SK-N-SH treated with all-trans-retinoic acid at 6 μM for 48 hours (cell line): ENCODE measurements around the gene PLA2G1B.
A peak's percentile ranks its signal among the peaks of the same experiment; 100 is the strongest.

Experiments used
- ATAC-seq: fragments of 200-7000 bp; cut with Tn5 transposase; 3 replicates; pipeline ENCODE4 v1.9.1; 2020; ENCODE audit warnings: mild to moderate bottlenecking, moderate library complexity
- ARNTL ChIP-seq: fragments of 450-650 bp; formaldehyde crosslinking; IDR thresholded peaks from 2 replicates; pipeline ENCODE4 v1.5.0; 2020; ENCODE audit warnings: low read depth, mild to moderate bottlenecking, moderate library complexity, borderline replicate concordance
- BACH2 ChIP-seq: fragments of 250-450 bp; sonication (Bioruptor Pico); IDR thresholded peaks from 2 replicates; pipeline ENCODE4 v1.9.0; 2021; ENCODE audit warnings: mild to moderate bottlenecking, borderline replicate concordance
- CREB5 ChIP-seq: fragments of 250-450 bp; sonication (Bioruptor Pico); IDR thresholded peaks from 2 replicates; pipeline ENCODE4 v1.5.1; 2020; ENCODE audit warnings: low read depth, mild to moderate bottlenecking, moderate library complexity
- CSDC2 ChIP-seq: fragments of 250-450 bp; sonication (Bioruptor Pico); IDR thresholded peaks from 2 replicates; pipeline ENCODE4 v1.5.0; 2020; ENCODE audit warnings: mild to moderate bottlenecking, moderate library complexity
- ESRRG ChIP-seq: fragments of 250-450 bp; sonication (Bioruptor Pico); IDR thresholded peaks from 2 replicates; pipeline ENCODE4 v1.6.1; 2021; ENCODE audit warnings: mild to moderate bottlenecking
- GLIS3 ChIP-seq: fragments of 250-450 bp; sonication (Bioruptor Pico); IDR thresholded peaks from 2 replicates; pipeline ENCODE4 v1.5.0; 2020; ENCODE audit warnings: mild to moderate bottlenecking, moderate library complexity
- ISL1 ChIP-seq: fragments of 250-450 bp; sonication (Bioruptor Pico); IDR thresholded peaks from 2 replicates; pipeline ENCODE4 v2.1.2; 2022; ENCODE audit warnings: mild to moderate bottlenecking, moderate library complexity
- OSR1 ChIP-seq: fragments of 250-450 bp; sonication (Bioruptor Pico); IDR thresholded peaks from 2 replicates; pipeline ENCODE4 v1.8.0; 2022; ENCODE audit warnings: moderate library complexity, mild to moderate bottlenecking, inconsistent platforms
- POU6F1 ChIP-seq: fragments of 250-450 bp; sonication (Bioruptor Pico); IDR thresholded peaks from 2 replicates; pipeline ENCODE4 v1.8.0; 2021; ENCODE audit warnings: low read depth, mild to moderate bottlenecking, moderate library complexity, borderline replicate concordance
- PPARA ChIP-seq: fragments of 250-450 bp; sonication (Bioruptor Pico); IDR thresholded peaks from 2 replicates; pipeline ENCODE4 v1.5.0; 2020; ENCODE audit warnings: mild to moderate bottlenecking, borderline replicate concordance
- RARB ChIP-seq: fragments of 250-450 bp; sonication (Bioruptor Pico); IDR thresholded peaks from 2 replicates; pipeline ENCODE4 v1.8.0; 2021; ENCODE audit warnings: mild to moderate bottlenecking, moderate library complexity
- SNAI2 ChIP-seq: fragments of 250-450 bp; sonication (Bioruptor Pico); IDR thresholded peaks from 2 replicates; pipeline ENCODE4 v1.5.0; 2020; ENCODE audit warnings: mild to moderate bottlenecking, moderate library complexity
- TCF4 ChIP-seq: fragments of 250-450 bp; sonication (Bioruptor Pico); IDR thresholded peaks from 2 replicates; pipeline ENCODE4 v1.8.0; 2021; ENCODE audit warnings: mild to moderate bottlenecking, moderate library complexity, borderline replicate concordance
- TOX ChIP-seq: fragments of 250-450 bp; sonication (Bioruptor Pico); IDR thresholded peaks from 2 replicates; pipeline ENCODE4 v1.8.0; 2021; ENCODE audit warnings: mild to moderate bottlenecking, moderate library complexity, borderline replicate concordance
- TSHZ2 ChIP-seq: fragments of 250-450 bp; sonication (Bioruptor Pico); IDR thresholded peaks from 2 replicates; pipeline ENCODE4 v1.5.0; 2020; ENCODE audit warnings: mild to moderate bottlenecking, moderate library complexity
- ZC3H10 ChIP-seq: fragments of 250-450 bp; sonication (Bioruptor Pico); IDR thresholded peaks from 2 replicates; pipeline ENCODE4 v1.5.1; 2021; ENCODE audit warnings: mild to moderate bottlenecking, moderate library complexity
- ZFP3 ChIP-seq: fragments of 250-450 bp; sonication (Bioruptor Pico); IDR thresholded peaks from 2 replicates; pipeline ENCODE4 v1.5.0; 2020; ENCODE audit warnings: mild to moderate bottlenecking, moderate library complexity
- ZFP30 ChIP-seq: fragments of 450-650 bp; formaldehyde crosslinking; IDR thresholded peaks from 2 replicates; pipeline ENCODE4 v1.5.0; 2022; ENCODE audit warnings: mild to moderate bottlenecking, moderate library complexity
- ZNF565 ChIP-seq: fragments of 450-650 bp; formaldehyde crosslinking; conservative IDR thresholded peaks from 2 replicates; pipeline ENCODE4 v1.5.0; 2020; ENCODE audit warnings: low read depth, mild to moderate bottlenecking, moderate library complexity
- ZNF70 ChIP-seq: fragments of 450-650 bp; formaldehyde crosslinking; IDR thresholded peaks from 2 replicates; pipeline ENCODE4 v1.5.0; 2020; ENCODE audit warnings: mild to moderate bottlenecking, moderate library complexity

The PLA2G1B gene

DNA sequence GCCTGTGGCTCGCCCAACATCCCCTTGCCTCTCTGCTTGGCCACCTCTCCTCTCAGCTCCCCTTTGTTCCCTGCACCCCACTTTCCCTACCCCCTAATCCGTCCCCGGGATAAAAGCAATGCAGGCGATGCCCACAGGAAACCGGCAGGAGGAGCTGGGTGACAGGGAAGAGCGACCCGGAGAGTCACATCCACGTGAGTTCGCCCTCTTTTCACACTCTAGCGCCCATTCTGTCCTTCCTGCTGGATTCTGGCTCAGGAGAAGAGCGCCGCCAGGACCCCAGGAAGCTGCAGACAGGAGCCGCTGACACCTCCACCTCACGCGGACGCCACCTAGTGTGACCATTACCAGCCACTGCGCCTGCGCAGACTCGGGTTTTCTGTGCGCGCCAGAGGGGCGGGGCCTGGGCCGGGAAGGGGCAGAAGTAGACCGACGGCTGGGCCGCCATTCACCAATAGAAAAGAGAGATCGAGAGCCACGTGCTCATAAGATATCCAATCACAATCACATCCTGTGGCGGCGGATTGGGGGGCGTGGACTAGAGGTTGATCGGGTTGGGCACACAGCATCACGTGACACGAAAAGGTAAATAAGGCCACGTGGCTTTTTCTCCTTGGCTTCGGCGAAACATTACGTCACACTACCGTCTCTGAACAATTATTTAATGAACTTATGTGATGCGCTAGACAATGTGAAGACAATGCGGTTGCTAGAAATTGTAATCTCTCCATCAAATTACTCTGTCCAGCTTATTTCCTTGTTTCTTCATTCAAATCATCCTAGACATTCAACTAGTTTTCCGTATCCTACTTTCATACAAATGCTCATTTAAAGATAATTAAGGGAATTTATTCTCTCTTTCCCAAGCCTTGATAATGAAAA, 10.1 kb downstream of the PLA2G1B start (continued):
- TF ChIP-seq TSHZ2 (CRISPR knock-in tag): no peak
- no peak for TF ChIP-seq PPARA (CRISPR knock-in tag)
- no peak for TF ChIP-seq ZFP3 (CRISPR knock-in tag)
- peak; percentile 73; the same call in 1 of the 2 replicates for TF ChIP-seq SNAI2 (CRISPR knock-in tag)
- TF ChIP-seq ZC3H10 (CRISPR knock-in tag): no peak
- TF ChIP-seq GLIS3 (CRISPR knock-in tag): no peak
- TF ChIP-seq ZFP30: no peak
- no peak for TF ChIP-seq CSDC2

DNA sequence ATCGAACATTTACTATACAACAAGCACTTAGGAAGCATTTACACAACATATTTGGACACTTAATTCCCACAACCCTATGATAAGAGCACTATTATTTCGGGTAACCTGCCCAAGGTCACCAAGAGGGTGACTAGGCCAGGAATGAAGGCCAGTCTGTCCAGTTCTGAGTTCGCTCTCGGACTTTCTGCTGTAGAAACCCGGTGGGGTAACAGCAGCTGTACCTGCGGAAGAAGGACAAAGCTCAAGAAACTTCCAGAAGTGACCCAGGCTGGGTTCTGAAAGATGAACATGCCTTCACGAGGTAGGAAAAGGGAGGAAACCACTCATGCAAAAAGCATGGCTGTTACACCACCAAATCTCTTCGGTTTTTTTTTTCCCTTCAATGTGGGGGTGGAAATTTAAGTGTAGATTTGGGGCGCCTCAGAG, 10.8 kb downstream of the PLA2G1B start:
- TF ChIP-seq POU6F1 (CRISPR knock-in tag) (no peak), CSDC2 (no peak), ZFP30 (no peak), ISL1 (CRISPR knock-in tag) (no peak), GLIS3 (CRISPR knock-in tag) (no peak), OSR1 (CRISPR knock-in tag) (no peak), BACH2 (CRISPR knock-in tag) (no peak), ARNTL (CRISPR knock-in tag) (no peak), ESRRG (CRISPR knock-in tag) (no peak), RARB (CRISPR knock-in tag) (no peak), ZC3H10 (CRISPR knock-in tag) (no peak), CREB5 (CRISPR knock-in tag) (no peak), PPARA (CRISPR knock-in tag) (no peak), ZFP3 (CRISPR knock-in tag) (no peak), SNAI2 (CRISPR knock-in tag) (no peak)
- ATAC-seq: peak; percentile 10

- no peak for TF ChIP-seq ZNF565 (CRISPR knock-in tag)
- TF ChIP-seq TOX (CRISPR knock-in tag): no peak
- no peak for TF ChIP-seq ZNF70
- TF ChIP-seq CSDC2: no peak
- no peak for TF ChIP-seq ISL1 (CRISPR knock-in tag)
- no peak for ATAC-seq
Measured at GRCh38 chr12:120314220-120314619, 13.4 kb downstream of the PLA2G1B start.

- TF ChIP-seq TSHZ2 (CRISPR knock-in tag) (no peak), ZFP3 (CRISPR knock-in tag) (no peak), ZNF70 (no peak), PPARA (CRISPR knock-in tag) (no peak), ZNF565 (CRISPR knock-in tag) (no peak), CREB5 (CRISPR knock-in tag) (no peak), ZFP30 (no peak), RARB (CRISPR knock-in tag) (no peak), ISL1 (CRISPR knock-in tag) (0 out of 2 replicates have a peak, but pooled peaks have one; percentile 5), TCF4 (CRISPR knock-in tag) (peak; percentile 84; the same call in 1 of the 2 replicates)
- ATAC-seq: peak; percentile 98
Measured at GRCh38 chr12:120301962-120302815, 25.4 kb downstream of the PLA2G1B start, which contains the start of gene SIRT4. TSS of gene SIRT4 (plus strand) at chr12:120302321. CDS start at chr12:120303562, 1,241 bp downstream.
